Measurements from ENCODE around the gene TMPRSS6. TPM values are rescaled to one million over a fixed set of nuclear protein-coding genes. Genes with fewer than 3 reads are reported as not detected.

TMPRSS6 gene
- total RNA-seq, 1 donor from 2014 or later = 7.6 TPM

GRCh38 chr22:37025500-37026070 is 83.9 kb downstream of the TMPRSS6 start:
- H3K36me3 Mint-ChIP-seq = peaks cover 9% of the 10 kb centered on the region
- no peak for TF ChIP-seq CTCF (conservative IDR thresholded peaks at IDR 0.05)
- H3K9me3 Mint-ChIP-seq = no peaks in the 10 kb centered on the region
- no peak for DNase-seq (ENCODE audit: extremely low spot score, unreplicated experiment)
- peaks cover 8% of the 10 kb centered on the region for H3K4me1 Mint-ChIP-seq (ENCODE audit: unreplicated experiment)
- H3K27me3 Mint-ChIP-seq = no peaks in the 10 kb centered on the region
- H3K4me3 Mint-ChIP-seq = no peak overlapping the region
- peak overlapping the region; percentile 33 for H3K27ac Mint-ChIP-seq

- H3K27me3 Mint-ChIP-seq = no peaks in the 10 kb centered on the region
- DNase-seq (ENCODE audit: extremely low spot score, unreplicated experiment) = no peak
- no peak for TF ChIP-seq CTCF (conservative IDR thresholded peaks at IDR 0.05)
- peak overlapping the region; percentile 33 for H3K27ac Mint-ChIP-seq
- H3K36me3 Mint-ChIP-seq = peaks cover 9% of the 10 kb centered on the region
- H3K4me1 Mint-ChIP-seq (ENCODE audit: unreplicated experiment) = peaks cover 6% of the 10 kb centered on the region
- H3K9me3 Mint-ChIP-seq = no peaks in the 10 kb centered on the region
- no peak overlapping the region for H3K4me3 Mint-ChIP-seq
These were observed 85.0 kb downstream of the TMPRSS6 start for GRCh38 chr22:37024339-37025157.

GRCh38 chr22:37023743-37024338 is 85.7 kb downstream of the TMPRSS6 start:
- TF ChIP-seq CTCF (conservative IDR thresholded peaks at IDR 0.05) = no peak
- DNase-seq (ENCODE audit: extremely low spot score, unreplicated experiment) = no peak
- no peak overlapping the region for H3K27ac Mint-ChIP-seq
- H3K4me1 Mint-ChIP-seq (ENCODE audit: unreplicated experiment) = peaks cover 6% of the 10 kb centered on the region
- no peaks in the 10 kb centered on the region for H3K9me3 Mint-ChIP-seq
- peaks cover 9% of the 10 kb centered on the region for H3K36me3 Mint-ChIP-seq
- H3K4me3 Mint-ChIP-seq = peak overlapping the region; percentile 51
- no peaks in the 10 kb centered on the region for H3K27me3 Mint-ChIP-seq

- peaks cover 6% of the 10 kb centered on the region for H3K4me1 Mint-ChIP-seq (ENCODE audit: unreplicated experiment)
- H3K4me3 Mint-ChIP-seq = no peak overlapping the region
- H3K9me3 Mint-ChIP-seq = no peaks in the 10 kb centered on the region
- no peaks in the 10 kb centered on the region for H3K27me3 Mint-ChIP-seq
- no peak for TF ChIP-seq CTCF (conservative IDR thresholded peaks at IDR 0.05)
- DNase-seq (ENCODE audit: extremely low spot score, unreplicated experiment) = no peak
- peaks cover 9% of the 10 kb centered on the region for H3K36me3 Mint-ChIP-seq
- no peak overlapping the region for H3K27ac Mint-ChIP-seq
These were observed 86.8 kb downstream of the TMPRSS6 start for GRCh38 chr22:37022483-37023337.

GRCh38 chr22:37021710-37022482 is 87.6 kb downstream of the TMPRSS6 start:
- DNase-seq (ENCODE audit: extremely low spot score, unreplicated experiment) = no peak
- peak overlapping the region; percentile 80 for H3K4me3 Mint-ChIP-seq
- H3K36me3 Mint-ChIP-seq = peaks cover 9% of the 10 kb centered on the region
- H3K27me3 Mint-ChIP-seq = no peaks in the 10 kb centered on the region
- H3K4me1 Mint-ChIP-seq (ENCODE audit: unreplicated experiment) = peaks cover 6% of the 10 kb centered on the region
- peak overlapping the region; percentile 75 for H3K27ac Mint-ChIP-seq
- no peaks in the 10 kb centered on the region for H3K9me3 Mint-ChIP-seq
- peak; percentile 82 for TF ChIP-seq CTCF (conservative IDR thresholded peaks at IDR 0.05)
